ENCODE data around the gene MFAP1.
"Not testable (repeated sequence)": the region's sequence is repeated elsewhere in the genome, so short reads cannot be mapped to it uniquely, and the experiment has no call there.

MFAP1 gene, protein sequence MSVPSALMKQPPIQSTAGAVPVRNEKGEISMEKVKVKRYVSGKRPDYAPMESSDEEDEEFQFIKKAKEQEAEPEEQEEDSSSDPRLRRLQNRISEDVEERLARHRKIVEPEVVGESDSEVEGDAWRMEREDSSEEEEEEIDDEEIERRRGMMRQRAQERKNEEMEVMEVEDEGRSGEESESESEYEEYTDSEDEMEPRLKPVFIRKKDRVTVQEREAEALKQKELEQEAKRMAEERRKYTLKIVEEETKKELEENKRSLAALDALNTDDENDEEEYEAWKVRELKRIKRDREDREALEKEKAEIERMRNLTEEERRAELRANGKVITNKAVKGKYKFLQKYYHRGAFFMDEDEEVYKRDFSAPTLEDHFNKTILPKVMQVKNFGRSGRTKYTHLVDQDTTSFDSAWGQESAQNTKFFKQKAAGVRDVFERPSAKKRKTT

DNA sequence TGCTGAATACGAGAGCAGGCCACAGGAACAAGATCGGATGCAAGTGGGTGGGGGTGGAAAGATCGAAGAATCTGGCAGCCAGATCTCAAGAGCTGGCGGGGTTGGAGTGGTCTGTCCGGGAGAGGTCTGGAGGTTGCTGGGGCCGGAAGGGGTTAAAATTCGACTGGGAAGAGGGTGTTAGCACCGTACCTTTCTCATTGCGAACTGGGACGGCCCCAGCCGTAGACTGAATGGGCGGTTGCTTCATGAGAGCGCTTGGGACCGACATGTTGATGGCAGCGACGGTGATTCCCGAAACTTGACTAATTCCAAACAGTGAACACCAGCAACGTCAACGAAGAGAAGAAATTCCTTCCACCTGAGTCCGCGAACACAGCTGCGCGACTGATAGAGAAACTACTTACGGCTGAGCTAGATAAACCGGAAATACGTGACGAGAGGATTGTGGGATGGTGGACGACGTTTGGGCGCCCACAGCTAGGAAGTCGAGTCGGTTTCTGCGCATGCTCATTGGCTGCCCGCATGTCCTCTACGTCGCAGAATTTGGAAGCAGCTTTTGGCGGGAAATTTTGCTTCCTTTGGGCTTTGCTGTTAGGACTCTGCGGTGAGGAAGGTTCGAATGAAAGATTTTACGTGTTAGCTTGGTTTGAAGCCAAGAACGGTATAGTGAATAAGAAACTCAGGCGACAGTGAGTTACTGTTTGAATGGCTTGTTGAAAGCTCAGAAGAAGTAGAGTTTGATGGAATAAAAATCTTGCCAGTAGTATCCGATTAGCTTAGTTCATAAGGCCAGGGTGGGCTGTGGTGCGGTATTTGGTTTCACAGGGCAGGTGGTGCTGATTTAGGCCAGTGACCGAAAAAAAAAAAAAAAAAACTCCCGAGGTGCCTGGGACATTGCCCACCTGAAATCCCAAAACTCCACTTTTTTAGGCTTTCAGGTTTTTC, at the start of gene MFAP1:
MFAP1 (minus strand) TSS at position 389 of the 945 bp plus-strand sequence; CDS start at position 268, 121 bp downstream.
- in situ Hi-C loops (cut with HindIII; ENCODE audit: low sequenced_read_pairs) = no loop called here

GRCh38 chr15:43873651-43874050, 49.2 kb upstream of the MFAP1 start:
- in situ Hi-C loops (cut with HindIII; ENCODE audit: low sequenced_read_pairs) = loop anchor here (25.0 kb wide), 1 partner anchor 614 kb away; no protein-coding TSS in a partner anchor

DNA sequence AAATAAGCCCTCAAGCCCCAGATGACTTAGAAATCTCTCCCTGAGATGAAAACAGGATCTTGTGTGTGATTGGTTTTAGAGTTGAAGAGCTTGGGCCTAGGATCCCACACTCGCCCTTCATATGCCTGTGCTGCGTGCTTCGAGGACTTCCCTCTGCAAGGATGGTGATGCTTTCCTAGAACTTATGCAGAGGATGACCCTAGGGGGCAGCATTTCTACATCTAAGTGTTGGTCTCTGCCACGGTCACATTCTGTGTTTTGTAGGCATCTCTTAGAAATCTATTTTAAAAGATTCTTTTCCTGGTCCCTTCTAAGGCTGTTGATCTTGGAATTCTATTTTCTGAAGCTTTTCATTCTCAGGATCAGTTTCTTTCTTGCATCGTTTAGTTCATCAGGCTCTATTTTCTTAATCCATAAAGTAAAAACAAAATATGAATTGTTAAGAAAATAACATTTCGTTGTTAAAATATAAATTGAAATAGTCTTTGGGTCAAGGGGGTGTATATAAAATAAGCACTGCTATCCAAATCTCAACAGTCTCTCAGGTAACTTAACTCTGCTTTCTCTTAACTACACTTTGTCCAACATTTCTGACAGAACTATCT, 48.0 kb upstream of the MFAP1 start:
- in situ Hi-C loops (cut with HindIII; ENCODE audit: low sequenced_read_pairs) = loop anchor here (25.0 kb wide), 1 partner anchor 615 kb away; no protein-coding TSS in a partner anchor

GRCh38 chr15:43871835-43872234, 47.3 kb upstream of the MFAP1 start:
- in situ Hi-C loops (cut with HindIII; ENCODE audit: low sequenced_read_pairs) = loop anchor here (25.0 kb wide), 1 partner anchor 615 kb away; no protein-coding TSS in a partner anchor

GRCh38 chr15:43868406-43868805, 43.9 kb upstream of the MFAP1 start:
- in situ Hi-C loops (cut with HindIII; ENCODE audit: low sequenced_read_pairs) = loop anchor here (25.0 kb wide), 1 partner anchor 619 kb away; no protein-coding TSS in a partner anchor

DNA sequence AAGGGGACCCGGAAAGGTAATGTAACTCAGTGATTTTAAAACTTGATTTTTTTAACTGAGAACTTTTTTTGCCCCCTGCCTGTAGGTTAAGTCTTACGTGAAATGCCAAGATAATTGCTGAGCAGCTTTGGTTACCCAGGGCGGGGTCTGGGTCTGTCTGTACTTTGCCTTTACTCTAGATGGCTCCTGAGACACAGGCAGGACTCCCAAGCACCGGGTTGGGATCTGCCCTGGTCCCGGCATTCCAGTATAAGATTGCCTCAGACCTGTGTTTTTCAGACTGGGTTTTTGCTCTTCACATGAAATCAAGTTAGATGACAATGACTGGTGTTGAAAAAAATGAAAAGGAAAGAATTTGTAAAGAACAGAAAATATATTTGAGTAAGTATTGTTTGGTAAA, 42.6 kb upstream of the MFAP1 start:
- in situ Hi-C loops (cut with HindIII; ENCODE audit: low sequenced_read_pairs) = loop anchor here (25.0 kb wide), 1 partner anchor 620 kb away; no protein-coding TSS in a partner anchor

DNA sequence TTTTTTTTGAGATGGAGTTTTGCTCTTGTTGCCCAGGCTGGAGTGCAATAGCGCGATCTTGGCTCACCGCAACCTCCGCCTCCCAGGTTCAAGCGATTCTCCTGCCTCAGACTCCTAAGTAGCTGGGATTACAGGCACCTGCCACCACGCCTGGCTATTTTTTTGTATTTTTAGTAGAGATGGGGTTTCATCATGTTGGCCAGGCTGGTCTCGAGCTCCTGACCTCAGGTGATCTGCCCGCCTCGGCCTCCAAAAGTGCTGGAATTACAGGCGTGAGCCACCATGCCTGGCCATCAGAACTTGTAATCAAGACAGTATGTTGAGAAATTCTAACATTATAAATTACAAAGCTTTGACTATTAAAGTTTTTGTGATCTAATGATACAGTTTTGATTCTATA, 42.1 kb upstream of the MFAP1 start:
- in situ Hi-C loops (cut with HindIII; ENCODE audit: low sequenced_read_pairs) = loop anchor here (25.0 kb wide), 1 partner anchor 621 kb away; no protein-coding TSS in a partner anchor

- in situ Hi-C loops (cut with HindIII; ENCODE audit: low sequenced_read_pairs) = loop anchor here (25.0 kb wide), 1 partner anchor 628 kb away; no protein-coding TSS in a partner anchor
Observed at GRCh38 chr15:43859546-43859945, 35.1 kb upstream of the MFAP1 start.

GRCh38 chr15:43854801-43855200, 30.3 kb upstream of the MFAP1 start:
- in situ Hi-C loops (cut with HindIII; ENCODE audit: low sequenced_read_pairs) = loop anchor here (25.0 kb wide), 1 partner anchor 632 kb away; no protein-coding TSS in a partner anchor

- in situ Hi-C loops (cut with HindIII; ENCODE audit: low sequenced_read_pairs) = loop anchor here (25.0 kb wide), 1 partner anchor 635 kb away; no protein-coding TSS in a partner anchor
Observed at GRCh38 chr15:43852607-43853006, 28.1 kb upstream of the MFAP1 start.

GRCh38 chr15:43851251-43851650, 26.8 kb upstream of the MFAP1 start:
- in situ Hi-C loops (cut with HindIII; ENCODE audit: low sequenced_read_pairs) = loop anchor here (25.0 kb wide), 1 partner anchor 636 kb away; no protein-coding TSS in a partner anchor

DNA sequence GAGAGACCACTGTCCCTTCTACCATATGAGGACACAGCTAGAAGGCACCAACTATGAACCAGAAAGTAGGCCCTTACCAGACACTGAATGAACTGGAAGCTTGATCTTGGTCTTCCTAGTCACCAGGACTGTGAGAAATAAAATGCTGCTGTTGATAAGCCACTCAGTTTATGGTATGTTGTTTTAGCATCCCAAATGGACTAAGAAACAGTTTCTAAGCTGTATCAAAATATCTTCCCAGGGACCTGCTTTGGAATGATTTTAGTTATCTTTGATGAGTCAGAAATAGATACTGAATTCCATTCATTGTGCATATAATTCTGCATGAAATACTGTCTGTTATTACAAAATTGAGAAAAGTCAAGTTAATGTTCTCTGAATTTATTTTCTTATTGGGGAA, 20.9 kb upstream of the MFAP1 start:
- in situ Hi-C loops (cut with HindIII; ENCODE audit: low sequenced_read_pairs) = no loop called here

GRCh38 chr15:43832485-43832884, 8.0 kb upstream of the MFAP1 start:
- in situ Hi-C loops (cut with HindIII; ENCODE audit: low sequenced_read_pairs) = not testable (repeated sequence)

GRCh38 chr15:43831519-43832052, 7.1 kb upstream of the MFAP1 start:
- in situ Hi-C loops (cut with HindIII; ENCODE audit: low sequenced_read_pairs) = not testable (repeated sequence)

GRCh38 chr15:43830691-43831275, 6.3 kb upstream of the MFAP1 start:
- in situ Hi-C loops (cut with HindIII; ENCODE audit: low sequenced_read_pairs) = not testable (repeated sequence)

DNA sequence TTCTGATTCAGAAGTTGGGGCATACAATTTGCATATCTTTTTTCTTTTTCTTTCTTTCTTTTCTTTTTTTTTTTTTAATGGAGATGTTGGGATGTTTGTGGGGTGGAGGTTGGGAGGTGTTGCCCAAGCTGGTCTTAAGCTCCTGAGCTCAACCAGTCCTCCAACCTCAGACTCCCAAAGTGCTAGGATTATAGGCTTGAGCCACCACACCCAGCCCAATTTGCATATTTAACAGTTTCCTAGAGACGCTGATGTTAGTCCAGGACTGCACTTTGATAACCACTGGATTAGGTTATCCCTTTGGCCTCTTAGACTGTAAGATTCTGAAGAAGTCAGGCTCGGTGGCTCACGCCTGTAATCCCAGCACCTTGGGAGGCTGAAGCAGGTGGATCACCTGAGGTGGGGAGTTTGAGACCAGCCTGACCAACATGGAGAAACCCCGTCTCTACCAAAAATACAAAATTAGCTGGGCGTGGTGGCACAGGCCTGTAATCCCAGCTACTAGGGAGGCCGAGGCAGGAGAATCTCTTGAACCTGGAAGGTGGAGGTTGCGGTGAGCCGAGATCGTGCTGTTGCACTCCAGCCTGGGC, 5.6 kb upstream of the MFAP1 start:
- in situ Hi-C loops (cut with HindIII; ENCODE audit: low sequenced_read_pairs) = not testable (repeated sequence)

DNA sequence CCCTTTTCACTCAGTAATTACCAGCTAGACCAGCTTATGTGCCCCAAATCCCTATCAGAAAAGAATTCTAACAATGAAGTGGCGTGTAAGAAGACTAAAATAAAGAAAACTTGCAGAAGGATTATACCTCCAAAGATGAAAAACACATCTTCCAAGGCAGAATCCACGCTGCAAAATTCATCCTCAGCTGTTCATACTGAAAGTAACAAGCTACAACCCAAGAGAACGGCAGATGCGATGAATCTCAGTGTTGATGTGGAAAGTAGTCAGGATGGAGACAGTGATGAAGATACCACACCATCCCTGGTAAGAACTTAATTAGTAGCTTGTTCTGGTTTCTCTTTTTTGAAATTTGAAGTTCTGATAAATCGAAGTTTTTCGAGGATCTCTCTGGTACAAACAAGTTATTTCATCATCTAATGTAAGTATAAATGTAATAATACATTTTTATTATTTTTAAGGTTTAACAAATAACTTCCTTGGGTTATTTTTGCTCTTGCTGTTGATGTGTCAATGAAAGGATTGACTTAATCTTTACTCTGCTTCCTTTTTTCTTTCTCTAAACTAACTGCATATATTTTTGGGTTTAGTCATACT, 3.7 kb upstream of the MFAP1 start:
- in situ Hi-C loops (cut with HindIII; ENCODE audit: low sequenced_read_pairs) = no loop called here

GRCh38 chr15:43826508-43827341, 2.2 kb upstream of the MFAP1 start, which contains the start of gene WDR76:
Gene WDR76 (plus strand): TSS chr15:43827002. CDS start chr15:43827033, 31 bp downstream.
- in situ Hi-C loops (cut with HindIII; ENCODE audit: low sequenced_read_pairs) = no loop called here
